NCI-H748 treated with DMSO at 0.1 percent for 48 hours (cell line): ENCODE results near the gene COTL1.
A peak's percentile ranks its signal among the peaks of the same experiment; 100 is the strongest.

Experiments
- DNase-seq: peaks from one replicate; lab custom pipeline; 2025; lab: John Stamatoyannopoulos, UW

The COTL1 gene

GRCh38 chr16:84617791-84618580, at the start of gene COTL1:
COTL1 (minus strand) TSS chr16:84618078; CDS start chr16:84617914, 164 bp downstream.
- DNase-seq: peak; percentile 67

- no peak for DNase-seq
These were observed 48.0 kb upstream of the COTL1 start for GRCh38 chr16:84665843-84666242.

- no peak for DNase-seq
These were observed 47.5 kb upstream of the COTL1 start for GRCh38 chr16:84665359-84665758.

- DNase-seq: no peak
These were observed 45.7 kb upstream of the COTL1 start for GRCh38 chr16:84663433-84664101.

- DNase-seq: no peak
These were observed 44.6 kb upstream of the COTL1 start for GRCh38 chr16:84662471-84662870.

GRCh38 chr16:84661418-84662060, 43.7 kb upstream of the COTL1 start:
- no peak for DNase-seq

DNA sequence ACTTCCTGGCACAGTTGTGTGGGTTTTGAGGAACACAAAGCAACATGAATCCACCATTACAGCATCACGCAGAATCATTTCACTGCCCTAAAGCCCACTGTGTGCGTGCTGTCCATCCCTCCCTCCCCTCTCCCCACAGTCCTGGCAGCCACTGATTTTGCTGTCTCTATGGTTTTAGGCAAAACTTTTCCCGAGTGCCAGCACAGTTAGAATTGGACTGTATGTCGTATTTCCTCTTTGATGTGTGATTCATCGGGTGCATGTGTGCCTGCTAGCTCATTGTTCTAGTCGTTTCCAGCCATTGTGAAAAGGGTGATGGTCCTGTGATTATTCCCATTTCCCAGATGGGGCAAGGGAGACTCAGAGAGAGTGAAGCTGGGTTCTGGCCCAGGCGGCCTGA, 43.1 kb upstream of the COTL1 start:
- DNase-seq: no peak

DNA sequence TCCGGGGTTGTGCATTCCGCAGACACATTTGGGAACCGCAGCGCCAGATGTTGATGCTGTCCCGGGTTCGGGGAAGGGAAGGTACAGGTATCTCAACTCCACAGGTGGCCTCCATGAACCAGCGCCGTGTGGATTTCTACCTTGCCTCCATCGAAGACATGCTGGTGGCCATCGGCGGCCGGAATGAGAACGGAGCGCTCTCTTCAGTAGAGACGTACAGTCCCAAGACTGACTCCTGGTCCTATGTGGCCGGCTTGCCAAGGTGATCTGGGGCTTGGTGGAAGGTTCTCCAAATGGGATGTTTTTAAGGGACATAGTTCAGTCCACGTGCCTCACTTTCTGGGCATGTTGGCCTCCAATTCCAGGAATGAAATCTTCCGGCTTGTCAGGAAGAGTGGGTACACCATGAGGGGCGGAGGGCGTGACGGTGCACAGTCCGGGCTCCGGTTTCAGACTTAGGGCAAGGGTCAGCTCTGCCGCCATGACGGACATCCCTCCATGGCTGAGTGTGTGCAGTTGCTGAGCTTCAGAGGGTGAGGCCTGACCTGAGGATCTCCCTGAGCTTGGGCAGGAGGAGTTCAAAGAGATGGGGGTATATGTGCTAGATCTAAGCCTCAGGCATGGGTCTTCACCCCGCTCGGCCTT, 41.9 kb upstream of the COTL1 start:
- DNase-seq: no peak

- DNase-seq: no peak
These were observed 40.8 kb upstream of the COTL1 start for GRCh38 chr16:84658690-84659089.

DNA sequence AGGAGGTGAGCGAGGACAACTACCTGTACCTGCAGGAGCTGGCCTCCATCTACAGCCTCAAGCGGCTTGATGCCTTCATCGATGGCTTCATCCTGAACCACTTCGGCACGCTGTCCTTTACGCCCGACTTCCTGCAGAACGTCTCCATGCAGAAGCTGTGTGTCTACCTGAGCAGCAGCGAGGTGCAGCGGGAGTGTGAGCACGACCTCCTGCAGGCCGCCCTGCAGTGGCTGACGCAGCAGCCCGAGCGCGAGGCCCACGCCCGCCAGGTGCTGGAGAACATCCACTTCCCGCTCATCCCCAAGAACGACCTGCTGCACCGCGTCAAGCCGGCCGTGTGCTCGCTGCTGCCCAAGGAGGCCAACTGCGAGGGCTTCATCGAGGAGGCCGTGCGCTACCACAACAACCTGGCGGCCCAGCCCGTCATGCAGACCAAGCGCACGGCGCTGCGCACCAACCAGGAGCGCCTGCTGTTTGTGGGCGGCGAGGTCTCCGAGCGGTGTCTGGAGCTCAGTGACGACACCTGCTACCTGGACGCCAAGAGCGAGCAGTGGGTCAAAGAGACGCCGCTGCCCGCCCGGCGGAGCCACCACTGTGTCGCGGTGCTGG, 39.5 kb upstream of the COTL1 start:
- DNase-seq: no peak

DNA sequence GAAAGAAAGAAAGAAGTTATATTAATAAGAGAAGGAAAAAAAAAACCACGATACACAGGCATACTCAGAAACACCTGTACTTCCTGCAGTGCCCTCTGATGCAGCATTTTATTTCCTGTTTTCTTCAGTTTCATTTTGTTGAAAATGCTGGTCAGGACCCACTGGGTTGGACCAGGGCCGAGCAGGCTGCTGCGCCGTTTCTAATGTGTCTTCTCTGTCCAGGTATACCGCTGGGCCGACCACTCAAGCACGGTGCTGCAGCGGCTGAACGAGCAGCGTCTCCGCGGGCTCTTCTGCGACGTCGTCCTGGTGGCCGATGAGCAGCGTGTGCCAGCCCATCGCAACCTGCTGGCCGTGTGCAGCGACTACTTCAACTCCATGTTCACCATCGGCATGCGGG, 38.8 kb upstream of the COTL1 start:
- DNase-seq: no peak

DNA sequence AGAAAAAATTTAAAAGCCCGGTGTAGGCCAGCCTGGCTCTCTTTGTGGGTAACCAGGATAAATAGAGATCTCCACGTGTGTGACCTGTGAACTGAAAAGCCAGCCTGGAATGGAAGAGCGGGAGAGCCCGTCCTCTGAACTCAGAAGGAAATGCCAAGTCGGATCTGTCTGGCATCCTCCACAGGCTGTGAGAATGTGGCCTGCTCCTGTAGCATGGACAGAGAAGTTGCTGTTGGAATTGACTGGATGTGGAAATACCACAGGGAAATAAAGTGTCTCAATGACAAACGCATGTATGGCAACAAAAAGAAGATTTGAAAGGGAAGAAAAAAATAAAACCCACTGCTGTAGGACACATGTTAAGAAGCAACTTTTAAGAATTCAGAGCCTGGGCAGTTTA, 37.1 kb upstream of the COTL1 start:
- no peak for DNase-seq

DNA sequence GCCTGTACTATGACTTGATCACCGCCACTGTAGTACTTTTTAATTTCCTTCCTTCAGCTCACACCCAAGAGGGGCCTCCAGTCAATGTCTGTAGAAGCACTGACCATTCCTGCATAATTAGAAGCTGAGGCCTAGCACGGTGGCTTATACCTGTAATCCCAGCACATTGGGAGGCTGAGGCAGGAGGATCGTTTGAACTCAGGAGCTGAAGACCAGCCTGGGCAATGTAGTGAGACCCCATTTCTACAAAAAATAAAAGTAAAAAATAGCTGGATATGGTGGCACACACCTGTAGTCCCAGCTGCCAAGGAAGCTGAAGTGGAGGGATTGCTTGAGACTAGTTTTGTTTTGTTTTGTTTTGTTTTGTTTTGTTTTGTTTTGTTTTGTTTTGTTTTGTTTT, 36.4 kb upstream of the COTL1 start:
- no peak for DNase-seq

DNA sequence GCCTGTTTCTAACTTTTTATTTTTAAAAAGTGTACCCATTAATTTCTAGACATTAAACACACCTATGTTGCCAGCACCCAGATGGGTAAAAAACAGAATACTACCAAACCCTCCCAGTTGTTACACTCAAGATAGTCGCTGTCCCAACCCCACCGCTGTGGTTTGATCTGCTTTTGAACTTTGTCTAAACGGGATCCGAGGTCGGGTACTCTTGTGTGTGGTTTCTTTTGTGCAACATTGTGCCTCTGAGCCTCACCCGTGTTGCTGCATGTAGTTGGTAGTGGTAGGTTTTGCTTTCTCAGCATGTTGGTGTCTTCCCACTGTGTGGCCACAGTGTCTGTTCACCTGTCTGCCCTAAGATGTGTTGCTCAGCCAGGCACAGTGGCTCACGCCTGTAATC, 34.7 kb upstream of the COTL1 start:
- DNase-seq: no peak

DNA sequence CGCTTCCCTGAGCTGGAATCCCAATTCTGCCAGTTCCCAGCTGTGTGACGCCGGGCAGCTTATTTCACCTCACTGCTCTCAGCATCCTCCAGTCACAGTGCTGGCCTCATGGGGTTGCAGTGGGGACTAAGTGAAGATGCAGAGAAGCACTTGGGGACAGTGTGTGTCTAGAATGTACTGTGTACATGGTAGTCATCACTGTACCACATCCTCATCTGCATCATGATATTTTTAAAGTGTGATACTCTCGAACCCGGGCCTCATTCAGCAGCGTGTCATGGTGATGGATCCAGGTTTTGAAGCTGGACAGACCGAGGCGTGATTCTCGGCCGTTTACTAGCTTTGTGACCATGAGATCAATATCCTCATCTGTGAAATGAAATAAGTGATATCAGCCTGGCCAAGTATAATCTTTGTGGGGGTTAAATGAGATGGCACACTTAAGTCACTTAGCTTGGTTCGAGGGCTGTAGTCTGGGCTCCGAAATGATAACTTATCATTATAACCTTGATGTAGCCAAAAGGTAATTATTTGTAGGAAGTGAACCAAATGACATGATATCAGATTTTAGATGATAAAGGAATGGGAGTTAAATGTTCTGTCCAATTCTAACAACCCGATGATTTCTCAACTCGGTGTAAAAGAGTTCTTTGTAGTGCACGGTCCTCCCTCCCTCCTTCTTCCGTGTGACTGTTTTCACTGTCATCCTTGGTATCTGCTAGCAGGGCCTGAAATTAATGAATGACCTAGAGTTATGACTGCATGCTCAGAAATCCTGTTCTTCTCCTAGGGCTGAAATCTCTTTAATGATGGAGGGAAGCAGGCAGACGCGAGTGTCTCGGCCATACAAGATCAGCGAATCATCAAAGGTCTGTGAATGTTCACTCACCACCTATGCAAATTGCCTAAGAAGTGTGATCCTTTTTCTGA, 32.4 kb upstream of the COTL1 start:
- no peak for DNase-seq

DNA sequence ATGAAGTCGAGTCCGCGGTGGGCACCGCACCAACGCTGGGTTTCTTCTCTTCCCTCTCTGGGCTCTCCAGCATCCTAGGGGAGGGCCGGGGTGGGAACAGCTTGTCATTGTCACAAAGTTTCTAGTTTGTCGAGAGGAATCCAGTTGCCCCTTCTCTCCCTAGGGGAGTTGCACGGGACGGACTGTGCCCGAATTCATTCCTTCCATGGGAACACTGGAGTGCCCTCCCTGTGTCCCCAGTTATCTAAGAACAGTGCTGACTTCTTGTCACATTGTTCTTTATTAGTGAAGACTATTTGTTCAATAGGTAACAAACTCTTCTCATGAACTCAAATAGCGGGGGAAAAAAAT, 31.6 kb upstream of the COTL1 start:
- no peak for DNase-seq

GRCh38 chr16:84648595-84649510, 31.0 kb upstream of the COTL1 start:
- no peak for DNase-seq

- no peak for DNase-seq
These were observed 30.1 kb upstream of the COTL1 start, which contains the start of gene KLHL36 for GRCh38 chr16:84647828-84648594. KLHL36 (plus strand) TSS chr16:84648511; CDS start chr16:84650868, 2,357 bp downstream.

GRCh38 chr16:84643674-84644073, 25.8 kb upstream of the COTL1 start:
- DNase-seq: no peak
